BLaER1 (cell line): ENCODE data around the gene ROCK2.

Experiments used
- H3K27ac ChIP-seq: shearing (Covaris generic); formaldehyde crosslinking; 2 replicates; pipeline ENCODE4 v1.8.1; 2022
- H3K27me3 ChIP-seq: shearing (Covaris generic); formaldehyde crosslinking; 2 replicates; pipeline ENCODE4 v1.8.1; 2022
- H3K36me3 ChIP-seq: shearing (Covaris generic); formaldehyde crosslinking; 2 replicates; pipeline ENCODE4 v1.8.1; 2022
- H3K4me1 ChIP-seq: shearing (Covaris generic); formaldehyde crosslinking; 2 replicates; pipeline ENCODE4 v1.8.1; 2022
- H3K4me2 ChIP-seq: shearing (Covaris generic); formaldehyde crosslinking; 2 replicates; pipeline ENCODE4 v1.8.1; 2022
- H3K4me3 ChIP-seq: shearing (Covaris generic); formaldehyde crosslinking; 2 replicates; pipeline ENCODE4 v1.8.1; 2022
- H3K9ac ChIP-seq: shearing (Covaris generic); formaldehyde crosslinking; 2 replicates; pipeline ENCODE4 v1.8.1; 2022
- H3K9me3 ChIP-seq: shearing (Covaris generic); formaldehyde crosslinking; 2 replicates; pipeline ENCODE4 v1.8.1; 2022
- H4K20me1 ChIP-seq: shearing (Covaris generic); formaldehyde crosslinking; 2 replicates; pipeline ENCODE4 v1.8.1; 2022
- Cebpa-rat ChIP-seq: shearing (Covaris generic); IDR thresholded peaks from 2 replicates; pipeline ENCODE4 v1.8.1; 2022

The ROCK2 gene

GRCh38 chr2:11154016-11154922 is 190.2 kb downstream of the ROCK2 start:
- peak overlapping the region; percentile 70 for H3K4me3 ChIP-seq
- H3K4me2 ChIP-seq, result peak overlapping the region; percentile 98
- H3K4me1 ChIP-seq, result peaks cover 31% of the 10 kb centered on the region
- TF ChIP-seq Cebpa-rat, result no peak
- no peaks in the 10 kb centered on the region for H3K27me3 ChIP-seq
- peak overlapping the region; percentile 82 for H3K27ac ChIP-seq
- H4K20me1 ChIP-seq, result no peaks in the 10 kb centered on the region
- H3K9ac ChIP-seq, result peak overlapping the region; percentile 81
- no peaks in the 10 kb centered on the region for H3K9me3 ChIP-seq
- no peaks in the 10 kb centered on the region for H3K36me3 ChIP-seq

GRCh38 chr2:11152591-11152990 is 191.8 kb downstream of the ROCK2 start:
- Histone ChIP-seq H3K4me1 (peaks cover 20% of the 10 kb centered on the region), H3K27ac (no peak overlapping the region), H3K9ac (no peak overlapping the region), H3K27me3 (no peaks in the 10 kb centered on the region), H4K20me1 (no peaks in the 10 kb centered on the region), H3K9me3 (0 out of 2 replicates have a peak, but pooled peaks cover under 1% of the 10 kb centered on the region), H3K36me3 (no peaks in the 10 kb centered on the region), H3K4me2 (no peak overlapping the region), H3K4me3 (no peak overlapping the region)
- TF ChIP-seq Cebpa-rat, result no peak

GRCh38 chr2:11147263-11147662 is 197.2 kb downstream of the ROCK2 start:
- peaks cover 6% of the 10 kb centered on the region; the same call in 1 of the 2 replicates for H3K4me1 ChIP-seq
- H4K20me1 ChIP-seq, result no peaks in the 10 kb centered on the region
- no peak for TF ChIP-seq Cebpa-rat
- no peak overlapping the region for H3K4me2 ChIP-seq
- no peak overlapping the region for H3K9ac ChIP-seq
- no peak overlapping the region for H3K4me3 ChIP-seq
- no peaks in the 10 kb centered on the region for H3K27me3 ChIP-seq
- H3K27ac ChIP-seq, result no peak overlapping the region
- peaks cover 7% of the 10 kb centered on the region; the same call in 1 of the 2 replicates for H3K9me3 ChIP-seq
- H3K36me3 ChIP-seq, result no peaks in the 10 kb centered on the region

- Histone ChIP-seq H4K20me1 (no peaks in the 10 kb centered on the region), H3K36me3 (no peaks in the 10 kb centered on the region), H3K4me2 (no peak overlapping the region), H3K4me1 (peaks cover 6% of the 10 kb centered on the region; the same call in 1 of the 2 replicates), H3K9ac (no peak overlapping the region), H3K27me3 (no peaks in the 10 kb centered on the region), H3K27ac (no peak overlapping the region), H3K4me3 (no peak overlapping the region), H3K9me3 (peaks cover 7% of the 10 kb centered on the region; the same call in 1 of the 2 replicates)
- no peak for TF ChIP-seq Cebpa-rat
These were observed 198.4 kb downstream of the ROCK2 start for GRCh38 chr2:11146076-11146475.

GRCh38 chr2:11145350-11145749 is 199.1 kb downstream of the ROCK2 start:
- TF ChIP-seq Cebpa-rat, result no peak
- Histone ChIP-seq H3K27ac (no peak overlapping the region), H3K4me1 (peaks cover 6% of the 10 kb centered on the region; the same call in 1 of the 2 replicates), H3K9me3 (peaks cover 7% of the 10 kb centered on the region; the same call in 1 of the 2 replicates), H4K20me1 (no peaks in the 10 kb centered on the region), H3K9ac (no peak overlapping the region), H3K4me3 (no peak overlapping the region), H3K4me2 (no peak overlapping the region), H3K27me3 (no peaks in the 10 kb centered on the region), H3K36me3 (no peaks in the 10 kb centered on the region)

GRCh38 chr2:11144738-11145079 is 199.7 kb downstream of the ROCK2 start:
- no peak for TF ChIP-seq Cebpa-rat
- Histone ChIP-seq H3K27ac (no peak overlapping the region), H3K4me2 (no peak overlapping the region), H3K9ac (no peak overlapping the region), H3K9me3 (peaks cover 7% of the 10 kb centered on the region; the same call in 1 of the 2 replicates), H4K20me1 (no peaks in the 10 kb centered on the region), H3K36me3 (no peaks in the 10 kb centered on the region), H3K4me1 (peaks cover 6% of the 10 kb centered on the region; the same call in 1 of the 2 replicates), H3K4me3 (no peak overlapping the region), H3K27me3 (no peaks in the 10 kb centered on the region)

- Histone ChIP-seq H3K4me2 (no peak overlapping the region), H3K27me3 (no peaks in the 10 kb centered on the region), H3K9me3 (peaks cover 7% of the 10 kb centered on the region; the same call in 1 of the 2 replicates), H3K9ac (no peak overlapping the region), H3K4me3 (no peak overlapping the region), H3K4me1 (peaks cover 6% of the 10 kb centered on the region; the same call in 1 of the 2 replicates), H3K36me3 (no peaks in the 10 kb centered on the region), H4K20me1 (no peaks in the 10 kb centered on the region), H3K27ac (no peak overlapping the region)
- TF ChIP-seq Cebpa-rat, result no peak
These were observed 200.2 kb downstream of the ROCK2 start for GRCh38 chr2:11144077-11144737.

GRCh38 chr2:11142987-11143386 is 201.4 kb downstream of the ROCK2 start:
- Histone ChIP-seq H3K4me2 (no peak overlapping the region), H3K9ac (no peak overlapping the region), H3K27me3 (no peaks in the 10 kb centered on the region), H3K36me3 (no peaks in the 10 kb centered on the region), H4K20me1 (no peaks in the 10 kb centered on the region), H3K9me3 (peaks cover 7% of the 10 kb centered on the region; the same call in 1 of the 2 replicates), H3K27ac (no peak overlapping the region), H3K4me1 (peaks cover 6% of the 10 kb centered on the region; the same call in 1 of the 2 replicates), H3K4me3 (no peak overlapping the region)
- no peak for TF ChIP-seq Cebpa-rat

GRCh38 chr2:11142330-11142729 is 202.1 kb downstream of the ROCK2 start:
- H3K4me3 ChIP-seq, result no peak overlapping the region
- H3K4me1 ChIP-seq, result peaks cover 6% of the 10 kb centered on the region; the same call in 1 of the 2 replicates
- no peak overlapping the region for H3K9ac ChIP-seq
- H3K27ac ChIP-seq, result no peak overlapping the region
- no peaks in the 10 kb centered on the region for H4K20me1 ChIP-seq
- H3K36me3 ChIP-seq, result no peaks in the 10 kb centered on the region
- H3K27me3 ChIP-seq, result no peaks in the 10 kb centered on the region
- no peak for TF ChIP-seq Cebpa-rat
- no peak overlapping the region for H3K4me2 ChIP-seq
- peaks cover 4% of the 10 kb centered on the region; the same call in 1 of the 2 replicates for H3K9me3 ChIP-seq

- Histone ChIP-seq H3K9ac (no peak overlapping the region), H3K9me3 (no peaks in the 10 kb centered on the region), H3K27me3 (no peaks in the 10 kb centered on the region), H3K27ac (no peak overlapping the region), H3K36me3 (no peaks in the 10 kb centered on the region), H3K4me2 (no peak overlapping the region), H4K20me1 (no peaks in the 10 kb centered on the region), H3K4me1 (peaks cover 6% of the 10 kb centered on the region; the same call in 1 of the 2 replicates), H3K4me3 (no peak overlapping the region)
- TF ChIP-seq Cebpa-rat, result no peak
These were observed 203.1 kb downstream of the ROCK2 start for GRCh38 chr2:11141319-11141718.
